ENCODE data around the gene MAGI1. TPM values are rescaled to one million over a fixed set of nuclear protein-coding genes. Genes with fewer than 3 reads are reported as not detected.

MAGI1 gene
- polyA plus RNA-seq, 1 of the 3 experiments (the other 2 are of a cell fraction): 10.3 TPM

- H3K27me3 ChIP-seq (ENCODE audit: insufficient read depth): no peaks in the 10 kb centered on the region
- ChIA-PET POLR2A (no interaction called here), CTCF (interaction anchor here (0.8 to 2.2 kb wide), 7 partner anchors 13 to 191 kb away, joined by 3 to 9 read pairs (median 3); no protein-coding TSS in a partner anchor)
- no peak for DNase-seq
- no peaks in the 10 kb centered on the region for H3K36me3 ChIP-seq (replicated peaks in 1 of 2; ENCODE audit: control insufficient read depth in 1 of 2, insufficient read depth in 2 of 2, low read length in 1 of 2)
- H3K27ac ChIP-seq (ENCODE audit: low read depth in 2 of 2, low read length in 1 of 2): peak overlapping the region in 1 of 2 experiments; percentile 89; a peak in 1 of 4 replicates
- H3K9ac ChIP-seq: no peak overlapping the region
- no peaks in the 10 kb centered on the region for H3F3A ChIP-seq (replicated peaks; ENCODE audit: insufficient read depth)
- no peak overlapping the region for H2AFZ ChIP-seq (ENCODE audit: low read depth)
- 60% methylated on average over 5 of the region's 5 CpGs for WGBS (ENCODE audit: low lambda C conversion rate)
- no peak overlapping the region for H3K4me2 ChIP-seq
- H3K4me1 ChIP-seq (ENCODE audit: control insufficient read depth in 1 of 2, insufficient read depth in 2 of 2, low read depth in 1 of 2, low read length in 1 of 2): peaks cover 10 to 30% of the 10 kb centered on the region in 2 experiments
- no peaks in the 10 kb centered on the region for H3K9me2 ChIP-seq
- no peaks in the 10 kb centered on the region; the same call in 1 of the 2 replicates for H4K20me1 ChIP-seq (ENCODE audit: insufficient read depth)
- H3K9me3 ChIP-seq: no peaks in the 10 kb centered on the region
- peaks cover 14% of the 10 kb centered on the region; the same call in 1 of the 2 replicates for H3K79me2 ChIP-seq (ENCODE audit: insufficient read depth)
- no peak overlapping the region for H3K4me3 ChIP-seq (ENCODE audit: low read depth in 2 of 2, low read length in 1 of 2)
- TF ChIP-seq CHD2 (IDR thresholded peaks at IDR 0.05; ENCODE audit: low read length, partially characterized antibody) (peak; percentile 52), EZH2phosphoT487 (IDR thresholded peaks at IDR 0.05; ENCODE audit: borderline replicate concordance, low read depth) (no peak), RCOR1 (IDR thresholded peaks at IDR 0.05; ENCODE audit: low read length) (peak; percentile 78), TCF12 (IDR thresholded peaks at IDR 0.05) (peak; percentile 3; the same call in 1 of the 2 replicates), MXI1 (IDR thresholded peaks at IDR 0.05; ENCODE audit: low read depth, low read length) (0 out of 2 replicates have a peak, but pooled peaks have one; percentile 47), USF2 (IDR thresholded peaks at IDR 0.05; ENCODE audit: borderline replicate concordance, low read depth, low read length) (no peak), RFX5 (IDR thresholded peaks at IDR 0.05; ENCODE audit: low read length) (no peak), FOSL2 (IDR thresholded peaks at IDR 0.05; ENCODE audit: borderline replicate concordance, low read depth) (no peak), EP300 (IDR thresholded peaks at IDR 0.05; ENCODE audit: borderline replicate concordance in 1 of 2, low read depth in 1 of 2, low read length in 1 of 2) (peak in 1 of 2 experiments; percentile 52; a peak in 1 of 4 replicates)
These were observed 478.6 kb downstream of the MAGI1 start for GRCh38 chr3:65560133-65560532.

GRCh38 chr3:65559643-65560042, 479.1 kb downstream of the MAGI1 start:
- TF ChIP-seq GABPA (IDR thresholded peaks at IDR 0.05; ENCODE audit: low read depth) (no peak), RAD21 (IDR thresholded peaks at IDR 0.05; ENCODE audit: low read length) (peak; percentile 35)
- WGBS (ENCODE audit: low lambda C conversion rate): 95% methylated on average over 10 of the region's 10 CpGs
- H3K27me3 ChIP-seq (ENCODE audit: insufficient read depth): no peaks in the 10 kb centered on the region
- no peaks in the 10 kb centered on the region for H3K9me2 ChIP-seq
- H3K4me2 ChIP-seq: no peak overlapping the region
- ChIA-PET CTCF (interaction anchor here (0.8 to 2.2 kb wide), 7 partner anchors 13 to 192 kb away, joined by 3 to 9 read pairs (median 4); no protein-coding TSS in a partner anchor), POLR2A (no interaction called here)
- DNase-seq: no peak
- no peaks in the 10 kb centered on the region for H3F3A ChIP-seq (replicated peaks; ENCODE audit: insufficient read depth)
- no peaks in the 10 kb centered on the region for H3K36me3 ChIP-seq (replicated peaks in 1 of 2; ENCODE audit: control insufficient read depth in 1 of 2, insufficient read depth in 2 of 2, low read length in 1 of 2)
- H3K9ac ChIP-seq: no peak overlapping the region
- H3K27ac ChIP-seq (ENCODE audit: low read depth in 2 of 2, low read length in 1 of 2): no peak overlapping the region
- H4K20me1 ChIP-seq (ENCODE audit: insufficient read depth): no peaks in the 10 kb centered on the region; the same call in 1 of the 2 replicates
- H3K79me2 ChIP-seq (ENCODE audit: insufficient read depth): peaks cover 16% of the 10 kb centered on the region; the same call in 1 of the 2 replicates
- no peak overlapping the region for H2AFZ ChIP-seq (ENCODE audit: low read depth)
- H3K4me3 ChIP-seq (ENCODE audit: low read depth in 2 of 2, low read length in 1 of 2): no peak overlapping the region
- peaks cover 10 to 26% of the 10 kb centered on the region in 2 experiments for H3K4me1 ChIP-seq (ENCODE audit: control insufficient read depth in 1 of 2, insufficient read depth in 2 of 2, low read depth in 1 of 2, low read length in 1 of 2)
- no peaks in the 10 kb centered on the region for H3K9me3 ChIP-seq

Measured in SK-N-SH (cell line).